ENCODE data around the gene KRTAP10-4. TPM values are rescaled to one million over a fixed set of nuclear protein-coding genes. Genes with fewer than 3 reads are reported as not detected.
"Not testable (repeated sequence)": the region's sequence is repeated elsewhere in the genome, so short reads cannot be mapped to it uniquely, and the experiment has no call there.

The KRTAP10-4 gene
- polyA plus RNA-seq, 1 of the 3 experiments (the other 2 are of a cell fraction) = not detected

DNA sequence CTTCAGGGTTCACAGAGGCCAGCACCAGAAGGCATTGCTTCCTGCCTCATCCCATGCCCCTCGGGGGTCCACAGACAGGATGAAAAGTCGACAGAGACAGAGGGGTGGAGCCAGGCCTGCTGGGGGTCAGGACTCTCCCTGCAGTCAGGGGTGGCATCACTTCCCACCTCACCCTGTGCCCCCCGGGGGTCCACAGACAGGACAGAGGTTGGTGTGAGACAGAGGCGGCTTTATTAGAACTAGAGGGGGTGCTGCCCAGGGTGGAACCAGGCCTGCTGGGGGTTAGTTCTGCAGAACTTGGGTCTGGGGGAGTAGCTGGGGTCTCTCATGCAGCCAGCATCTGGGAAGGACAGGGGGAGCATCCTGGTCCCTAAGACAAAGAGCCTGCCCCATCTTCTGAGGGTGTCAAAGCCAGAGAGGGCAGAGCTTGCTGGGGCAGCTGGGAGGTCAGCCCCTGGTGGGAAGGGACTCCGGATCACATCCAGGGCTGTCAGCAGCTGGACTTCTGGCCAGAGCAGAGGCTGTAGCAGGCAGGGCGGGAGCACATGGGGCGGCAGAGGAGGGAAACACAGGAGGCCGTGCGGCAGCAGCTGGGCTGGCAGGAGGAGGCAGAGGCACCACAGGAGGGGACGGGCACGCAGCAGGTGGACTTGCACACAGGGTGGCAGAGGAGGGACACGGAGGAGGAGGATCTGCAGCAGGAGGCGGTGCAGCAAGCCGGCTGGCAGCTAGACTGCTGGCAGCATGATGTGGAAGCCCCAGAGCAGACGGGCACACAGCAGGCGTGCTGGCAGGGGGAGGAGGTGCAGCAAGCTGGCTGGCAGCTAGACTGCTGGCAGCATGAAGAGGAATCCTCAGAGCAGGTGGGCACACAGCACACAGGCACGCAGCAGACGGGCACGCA is 17.6 kb downstream of the KRTAP10-4 start:
- H3K36me3 ChIP-seq (replicated peaks in 1 of 2; ENCODE audit: control insufficient read depth in 1 of 2, insufficient read depth in 2 of 2, low read length in 1 of 2); H3K27me3 ChIP-seq (ENCODE audit: insufficient read depth); H3K9ac ChIP-seq; H3K4me1 ChIP-seq (ENCODE audit: control insufficient read depth in 1 of 2, insufficient read depth in 2 of 2, low read depth in 1 of 2, low read length in 1 of 2); CTCF ChIA-PET; H3K9me2 ChIP-seq; H3K9me3 ChIP-seq; H3F3A ChIP-seq (replicated peaks; ENCODE audit: insufficient read depth); POLR2A ChIA-PET; H3K79me2 ChIP-seq (ENCODE audit: insufficient read depth); H3K4me3 ChIP-seq (ENCODE audit: low read depth in 2 of 2, low read length in 1 of 2); H3K27ac ChIP-seq (ENCODE audit: low read depth in 2 of 2, low read length in 1 of 2); H4K20me1 ChIP-seq (ENCODE audit: insufficient read depth); H3K4me2 ChIP-seq; H2AFZ ChIP-seq (ENCODE audit: low read depth); DNase-seq: not testable (repeated sequence)
- 22% methylated on average over 12 of the region's 19 CpGs for whole genome bisulfite sequencing (ENCODE audit: low lambda C conversion rate)

DNA sequence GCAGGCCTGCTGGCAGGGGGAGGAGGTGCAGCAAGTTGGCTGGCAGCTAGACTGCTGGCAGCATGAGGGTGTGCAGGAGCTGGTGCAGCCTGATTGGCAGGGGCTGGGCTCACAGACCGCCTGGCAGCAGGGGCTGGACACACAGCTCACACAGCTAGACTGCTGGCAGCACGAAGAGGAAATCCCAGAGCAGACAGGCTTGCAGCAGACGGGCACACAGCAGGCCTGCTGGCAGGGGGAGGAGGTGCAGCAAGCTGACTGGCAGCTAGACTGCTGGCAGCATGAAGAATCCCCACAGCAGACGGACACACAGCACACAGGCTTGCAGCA is 18.2 kb downstream of the KRTAP10-4 start:
- H3K36me3 ChIP-seq (replicated peaks in 1 of 2; ENCODE audit: control insufficient read depth in 1 of 2, insufficient read depth in 2 of 2, low read length in 1 of 2); DNase-seq; POLR2A ChIA-PET; H3K27ac ChIP-seq (ENCODE audit: low read depth in 2 of 2, low read length in 1 of 2); H3K4me2 ChIP-seq; H3K9me2 ChIP-seq; H3K4me3 ChIP-seq (ENCODE audit: low read depth in 2 of 2, low read length in 1 of 2); H2AFZ ChIP-seq (ENCODE audit: low read depth); H3K9ac ChIP-seq; H3K4me1 ChIP-seq (ENCODE audit: control insufficient read depth in 1 of 2, insufficient read depth in 2 of 2, low read depth in 1 of 2, low read length in 1 of 2); CTCF ChIA-PET; H4K20me1 ChIP-seq (ENCODE audit: insufficient read depth); H3K9me3 ChIP-seq; H3K27me3 ChIP-seq (ENCODE audit: insufficient read depth); H3K79me2 ChIP-seq (ENCODE audit: insufficient read depth); H3F3A ChIP-seq (replicated peaks; ENCODE audit: insufficient read depth): not testable (repeated sequence)
- WGBS (ENCODE audit: low lambda C conversion rate) = no CpG with 5 or more reads among the region's 4 CpGs

DNA sequence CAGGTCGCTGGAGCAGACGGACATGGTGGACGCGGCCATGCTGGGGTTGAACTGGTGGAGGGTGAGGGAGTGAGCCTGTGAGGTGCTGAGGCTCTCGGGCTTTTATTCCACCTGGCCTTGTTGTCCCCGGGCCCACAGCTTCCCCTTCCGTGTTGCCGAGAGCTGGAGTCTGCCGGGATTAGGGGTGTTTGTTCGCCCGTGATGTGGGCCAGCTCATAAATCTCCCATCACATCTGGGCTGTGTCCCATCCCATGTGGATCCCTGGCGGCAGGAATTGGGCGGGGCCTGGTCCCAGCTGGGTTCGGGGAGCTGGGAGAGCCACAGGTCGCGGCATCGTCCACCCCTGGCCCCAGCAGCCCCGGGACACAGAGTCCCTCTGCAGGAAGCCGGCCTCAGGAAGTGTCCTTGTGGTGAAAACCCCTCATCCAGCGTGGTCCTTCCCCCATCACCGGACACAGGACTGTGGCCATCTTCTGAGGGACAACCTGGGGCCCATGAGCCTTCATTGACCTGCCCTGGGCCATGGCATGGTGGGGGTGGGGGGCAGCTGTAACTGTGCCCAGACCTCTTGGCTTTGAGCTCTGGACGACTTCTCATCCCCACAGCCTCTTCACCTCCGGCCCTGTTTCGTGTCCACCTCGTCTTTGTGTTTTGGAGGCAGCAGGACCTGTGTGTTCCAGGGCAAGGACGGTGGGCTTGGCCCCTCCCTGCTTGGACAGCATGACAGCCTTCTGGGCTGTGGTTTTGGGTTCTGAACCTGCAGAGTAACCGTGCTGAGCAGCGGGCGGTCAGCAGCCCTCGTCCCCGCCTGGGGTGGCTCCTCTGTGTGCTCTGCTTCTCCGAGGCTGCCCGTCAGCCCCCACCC is 19.1 kb downstream of the KRTAP10-4 start, which contains the start of gene KRTAP10-6:
Gene KRTAP10-6, minus strand, starts transcription at position 60 of the 866 bp plus-strand sequence. Its CDS starts 21 bp downstream, at position 39.
- Histone ChIP-seq H3K9me3 (no peaks in the 10 kb centered on the region), H3K36me3 (replicated peaks in 1 of 2; ENCODE audit: control insufficient read depth in 1 of 2, insufficient read depth in 2 of 2, low read length in 1 of 2) (no peaks in the 10 kb centered on the region), H3K27ac (ENCODE audit: low read depth in 2 of 2, low read length in 1 of 2) (no peak within 1 kb of the TSS), H3K27me3 (ENCODE audit: insufficient read depth) (peaks cover 8% of the 10 kb centered on the region; the same call in 1 of the 2 replicates), H3K4me3 (ENCODE audit: low read depth in 2 of 2, low read length in 1 of 2) (no peak within 1 kb of the TSS), H3K4me1 (ENCODE audit: control insufficient read depth in 1 of 2, insufficient read depth in 2 of 2, low read depth in 1 of 2, low read length in 1 of 2) (peaks cover 0 to 2% of the 10 kb centered on the region in 2 experiments; a peak in 1 of 4 replicates), H3K79me2 (ENCODE audit: insufficient read depth) (no peaks in the 10 kb centered on the region), H2AFZ (ENCODE audit: low read depth) (no peak within 1 kb of the TSS), H3K9me2 (no peaks in the 10 kb centered on the region), H3K9ac (no peak within 1 kb of the TSS), H3K4me2 (no peak within 1 kb of the TSS), H3F3A (replicated peaks; ENCODE audit: insufficient read depth) (no peaks in the 10 kb centered on the region), H4K20me1 (ENCODE audit: insufficient read depth) (no peaks in the 10 kb centered on the region)
- WGBS (ENCODE audit: low lambda C conversion rate) = 81% methylated on average over 7 of the region's 33 CpGs
- TF ChIP-seq NFIC (IDR thresholded peaks at IDR 0.05; ENCODE audit: borderline replicate concordance) (no peak), ELF1 (IDR thresholded peaks at IDR 0.05) (no peak), JUND (IDR thresholded peaks at IDR 0.05) (no peak), RFX5 (IDR thresholded peaks at IDR 0.05; ENCODE audit: low read length) (no peak), YY1 (IDR thresholded peaks at IDR 0.05; ENCODE audit: low read depth) (no peak), EZH2phosphoT487 (IDR thresholded peaks at IDR 0.05; ENCODE audit: borderline replicate concordance, low read depth) (no peak), SIN3A (IDR thresholded peaks at IDR 0.05; ENCODE audit: borderline replicate concordance, low read depth, low read length) (no peak), NRF1 (IDR thresholded peaks at IDR 0.05; ENCODE audit: low read depth, low read length) (no peak)
- TF ChIP-seq, protein P1, sequence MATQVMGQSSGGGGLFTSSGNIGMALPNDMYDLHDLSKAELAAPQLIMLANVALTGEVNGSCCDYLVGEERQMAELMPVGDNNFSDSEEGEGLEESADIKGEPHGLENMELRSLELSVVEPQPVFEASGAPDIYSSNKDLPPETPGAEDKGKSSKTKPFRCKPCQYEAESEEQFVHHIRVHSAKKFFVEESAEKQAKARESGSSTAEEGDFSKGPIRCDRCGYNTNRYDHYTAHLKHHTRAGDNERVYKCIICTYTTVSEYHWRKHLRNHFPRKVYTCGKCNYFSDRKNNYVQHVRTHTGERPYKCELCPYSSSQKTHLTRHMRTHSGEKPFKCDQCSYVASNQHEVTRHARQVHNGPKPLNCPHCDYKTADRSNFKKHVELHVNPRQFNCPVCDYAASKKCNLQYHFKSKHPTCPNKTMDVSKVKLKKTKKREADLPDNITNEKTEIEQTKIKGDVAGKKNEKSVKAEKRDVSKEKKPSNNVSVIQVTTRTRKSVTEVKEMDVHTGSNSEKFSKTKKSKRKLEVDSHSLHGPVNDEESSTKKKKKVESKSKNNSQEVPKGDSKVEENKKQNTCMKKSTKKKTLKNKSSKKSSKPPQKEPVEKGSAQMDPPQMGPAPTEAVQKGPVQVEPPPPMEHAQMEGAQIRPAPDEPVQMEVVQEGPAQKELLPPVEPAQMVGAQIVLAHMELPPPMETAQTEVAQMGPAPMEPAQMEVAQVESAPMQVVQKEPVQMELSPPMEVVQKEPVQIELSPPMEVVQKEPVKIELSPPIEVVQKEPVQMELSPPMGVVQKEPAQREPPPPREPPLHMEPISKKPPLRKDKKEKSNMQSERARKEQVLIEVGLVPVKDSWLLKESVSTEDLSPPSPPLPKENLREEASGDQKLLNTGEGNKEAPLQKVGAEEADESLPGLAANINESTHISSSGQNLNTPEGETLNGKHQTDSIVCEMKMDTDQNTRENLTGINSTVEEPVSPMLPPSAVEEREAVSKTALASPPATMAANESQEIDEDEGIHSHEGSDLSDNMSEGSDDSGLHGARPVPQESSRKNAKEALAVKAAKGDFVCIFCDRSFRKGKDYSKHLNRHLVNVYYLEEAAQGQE (IDR thresholded peaks at IDR 0.05; ENCODE audit: low read depth, low read length) = no peak
- TF ChIP-seq, protein P2, sequence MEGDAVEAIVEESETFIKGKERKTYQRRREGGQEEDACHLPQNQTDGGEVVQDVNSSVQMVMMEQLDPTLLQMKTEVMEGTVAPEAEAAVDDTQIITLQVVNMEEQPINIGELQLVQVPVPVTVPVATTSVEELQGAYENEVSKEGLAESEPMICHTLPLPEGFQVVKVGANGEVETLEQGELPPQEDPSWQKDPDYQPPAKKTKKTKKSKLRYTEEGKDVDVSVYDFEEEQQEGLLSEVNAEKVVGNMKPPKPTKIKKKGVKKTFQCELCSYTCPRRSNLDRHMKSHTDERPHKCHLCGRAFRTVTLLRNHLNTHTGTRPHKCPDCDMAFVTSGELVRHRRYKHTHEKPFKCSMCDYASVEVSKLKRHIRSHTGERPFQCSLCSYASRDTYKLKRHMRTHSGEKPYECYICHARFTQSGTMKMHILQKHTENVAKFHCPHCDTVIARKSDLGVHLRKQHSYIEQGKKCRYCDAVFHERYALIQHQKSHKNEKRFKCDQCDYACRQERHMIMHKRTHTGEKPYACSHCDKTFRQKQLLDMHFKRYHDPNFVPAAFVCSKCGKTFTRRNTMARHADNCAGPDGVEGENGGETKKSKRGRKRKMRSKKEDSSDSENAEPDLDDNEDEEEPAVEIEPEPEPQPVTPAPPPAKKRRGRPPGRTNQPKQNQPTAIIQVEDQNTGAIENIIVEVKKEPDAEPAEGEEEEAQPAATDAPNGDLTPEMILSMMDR (IDR thresholded peaks at IDR 0.05) = no peak
- TF ChIP-seq, protein P3, sequence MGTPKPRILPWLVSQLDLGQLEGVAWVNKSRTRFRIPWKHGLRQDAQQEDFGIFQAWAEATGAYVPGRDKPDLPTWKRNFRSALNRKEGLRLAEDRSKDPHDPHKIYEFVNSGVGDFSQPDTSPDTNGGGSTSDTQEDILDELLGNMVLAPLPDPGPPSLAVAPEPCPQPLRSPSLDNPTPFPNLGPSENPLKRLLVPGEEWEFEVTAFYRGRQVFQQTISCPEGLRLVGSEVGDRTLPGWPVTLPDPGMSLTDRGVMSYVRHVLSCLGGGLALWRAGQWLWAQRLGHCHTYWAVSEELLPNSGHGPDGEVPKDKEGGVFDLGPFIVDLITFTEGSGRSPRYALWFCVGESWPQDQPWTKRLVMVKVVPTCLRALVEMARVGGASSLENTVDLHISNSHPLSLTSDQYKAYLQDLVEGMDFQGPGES (IDR thresholded peaks at IDR 0.05; ENCODE audit: low read depth, low read length) = no peak
- ChIA-PET POLR2A (interaction anchor here (0.6 kb wide), 1 partner anchor 507 kb away, joined by 3 read pairs; no protein-coding TSS in a partner anchor), CTCF (no interaction called here)
- DNase-seq = no peak
